ENCODE measurements around the gene TDRD15. TPM values are rescaled to one million over a fixed set of nuclear protein-coding genes. Genes with fewer than 3 reads are reported as not detected.

The TDRD15 gene
- total RNA-seq, 1 experiment from 2014 or later = not detected

GRCh38 chr2:21155365-21156136 is 31.8 kb downstream of the TDRD15 start:
- no peak for DNase-seq
- Mint-ChIP-seq H3K4me1 (ENCODE audit: low read depth, unreplicated experiment) (no peaks in the 10 kb centered on the region), H3K27me3 (ENCODE audit: insufficient read depth, unreplicated experiment) (no peaks in the 10 kb centered on the region), H3K9me3 (ENCODE audit: unreplicated experiment) (peaks cover under 1% of the 10 kb centered on the region), H3K27ac (ENCODE audit: unreplicated experiment) (no peak overlapping the region), H3K4me3 (ENCODE audit: unreplicated experiment) (no peak overlapping the region), H3K36me3 (ENCODE audit: insufficient read depth, unreplicated experiment) (no peaks in the 10 kb centered on the region)
- ChIA-PET CTCF (no interaction called here), POLR2A (no interaction called here)
- no peak overlapping the region for H3K4me3 ChIP-seq (ENCODE audit: low read depth, low read length)
- H3K36me3 ChIP-seq (ENCODE audit: control insufficient read depth, insufficient read depth, low read length) = no peaks in the 10 kb centered on the region
- TF ChIP-seq CTCF (IDR thresholded peaks at IDR 0.05; ENCODE audit: insufficient read depth in 1 of 2, low read depth in 1 of 2, low read length in 1 of 2, severe bottlenecking in 1 of 2, unreplicated experiment in 1 of 2) = no peak
- peaks cover 5% of the 10 kb centered on the region for H3K4me1 ChIP-seq
- H3K27me3 ChIP-seq (replicated peaks; ENCODE audit: control insufficient read depth, insufficient read depth, low read length) = no peaks in the 10 kb centered on the region
- no TSS peak for BruUV-seq (replicated peaks)
- intact Hi-C loops (cut with micrococcal nuclease; ENCODE audit: unreplicated experiment) = no loop called here
- no peaks in the 10 kb centered on the region for H3K9me3 ChIP-seq

GRCh38 chr2:21161122-21161521 is 37.4 kb downstream of the TDRD15 start:
- Mint-ChIP-seq H3K27me3 (ENCODE audit: insufficient read depth, unreplicated experiment) (no peaks in the 10 kb centered on the region), H3K9me3 (ENCODE audit: unreplicated experiment) (peaks cover 22% of the 10 kb centered on the region), H3K4me3 (ENCODE audit: unreplicated experiment) (no peak overlapping the region), H3K27ac (ENCODE audit: unreplicated experiment) (no peak overlapping the region), H3K4me1 (ENCODE audit: low read depth, unreplicated experiment) (no peaks in the 10 kb centered on the region), H3K36me3 (ENCODE audit: insufficient read depth, unreplicated experiment) (no peaks in the 10 kb centered on the region)
- Histone ChIP-seq H3K4me1 (no peaks in the 10 kb centered on the region; the same call in 1 of the 2 replicates), H3K9me3 (no peaks in the 10 kb centered on the region), H3K4me3 (ENCODE audit: low read depth, low read length) (no peak overlapping the region), H3K36me3 (ENCODE audit: control insufficient read depth, insufficient read depth, low read length) (no peaks in the 10 kb centered on the region), H3K27me3 (replicated peaks; ENCODE audit: control insufficient read depth, insufficient read depth, low read length) (no peaks in the 10 kb centered on the region)
- CTCF ChIA-PET = no interaction called here
- no peak for TF ChIP-seq CTCF (IDR thresholded peaks at IDR 0.05; ENCODE audit: insufficient read depth in 1 of 2, low read depth in 1 of 2, low read length in 1 of 2, severe bottlenecking in 1 of 2, unreplicated experiment in 1 of 2)
- DNase-seq = no peak
- POLR2A ChIA-PET = no interaction called here
- intact Hi-C loops (cut with micrococcal nuclease; ENCODE audit: unreplicated experiment) = no loop called here
- no TSS peak for BruUV-seq (replicated peaks)

GRCh38 chr2:21161832-21162614 is 38.3 kb downstream of the TDRD15 start:
- BruUV-seq (replicated peaks) = no TSS peak

More at GRCh38 chr2:21161832-21162614, 38.3 kb downstream of the TDRD15 start:
- intact Hi-C loops (cut with micrococcal nuclease; ENCODE audit: unreplicated experiment) = no loop called here
- ChIA-PET POLR2A (no interaction called here), CTCF (no interaction called here)
- H3K36me3 ChIP-seq (ENCODE audit: control insufficient read depth, insufficient read depth, low read length) = no peaks in the 10 kb centered on the region
- no peak for TF ChIP-seq CTCF (IDR thresholded peaks at IDR 0.05; ENCODE audit: insufficient read depth in 1 of 2, low read depth in 1 of 2, low read length in 1 of 2, severe bottlenecking in 1 of 2, unreplicated experiment in 1 of 2)
- Mint-ChIP-seq H3K27me3 (ENCODE audit: insufficient read depth, unreplicated experiment) (no peaks in the 10 kb centered on the region), H3K4me1 (ENCODE audit: low read depth, unreplicated experiment) (no peaks in the 10 kb centered on the region), H3K36me3 (ENCODE audit: insufficient read depth, unreplicated experiment) (no peaks in the 10 kb centered on the region), H3K4me3 (ENCODE audit: unreplicated experiment) (no peak overlapping the region), H3K27ac (ENCODE audit: unreplicated experiment) (no peak overlapping the region), H3K9me3 (ENCODE audit: unreplicated experiment) (peaks cover 22% of the 10 kb centered on the region)
- H3K9me3 ChIP-seq = no peaks in the 10 kb centered on the region
- DNase-seq = no peak
- H3K4me1 ChIP-seq = no peaks in the 10 kb centered on the region
- H3K4me3 ChIP-seq (ENCODE audit: low read depth, low read length) = no peak overlapping the region
- H3K27me3 ChIP-seq (replicated peaks; ENCODE audit: control insufficient read depth, insufficient read depth, low read length) = no peaks in the 10 kb centered on the region

Measured in Caco-2 (cell line).